Measurements from ENCODE around the gene NBEAL2. TPM values are rescaled to one million over a fixed set of nuclear protein-coding genes. Genes with fewer than 3 reads are reported as not detected.

Gene NBEAL2
- total and polyA plus RNA-seq, 2 of the 8 experiments (the other 6 are each of a cell fraction or from before 2014, with no cell fraction given): 27.3 to 46.9 TPM

DNA sequence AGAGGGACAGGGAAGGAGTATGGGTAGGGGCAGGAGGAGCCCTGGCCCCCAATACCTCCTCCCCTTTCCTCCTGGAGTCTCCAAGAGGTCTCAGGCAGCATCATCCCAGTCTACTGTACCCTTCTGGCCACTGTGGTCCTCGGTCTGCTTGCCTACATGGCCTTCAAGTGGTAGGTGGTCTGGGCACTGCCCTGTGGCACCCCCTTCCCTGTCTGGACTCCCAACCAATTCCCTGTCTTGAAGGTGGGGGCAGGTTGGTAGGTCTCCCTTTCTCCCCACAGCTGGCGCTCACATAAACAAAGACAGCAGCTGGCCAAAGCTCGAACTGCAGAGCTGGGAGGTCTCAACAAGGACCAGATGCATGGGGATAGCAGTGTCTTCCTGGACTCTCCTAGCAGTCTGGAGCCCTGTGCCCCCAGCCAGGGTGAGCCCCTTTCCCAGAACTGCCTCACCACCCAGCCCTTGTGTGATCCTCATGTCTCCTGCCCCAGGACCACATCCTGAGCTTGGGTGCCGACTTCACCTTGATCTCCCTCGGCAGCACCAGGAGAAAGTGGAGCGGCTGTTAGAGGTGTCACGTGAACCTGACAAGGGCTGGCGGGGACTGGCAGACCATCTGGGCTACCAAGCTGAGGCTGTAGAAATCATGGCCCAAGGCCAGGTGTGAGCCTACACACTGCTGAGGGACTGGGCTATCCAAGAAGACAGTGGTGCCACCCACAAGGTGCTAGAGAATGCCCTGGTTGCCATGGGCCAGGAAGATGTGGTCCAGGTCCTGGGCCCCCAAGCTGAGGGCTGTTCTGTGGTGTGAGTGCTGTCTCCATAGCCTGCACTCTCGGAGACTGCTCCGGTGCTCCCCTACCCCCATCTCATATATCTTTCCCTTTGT lies 33.1 kb downstream of the NBEAL2 start:
- FAIRE-seq: no peak
- Histone ChIP-seq H4K20me1 (replicated peaks in 1 of 2; ENCODE audit: control insufficient read depth in 1 of 2, insufficient read depth in 2 of 2, low read length in 2 of 2) (no peaks in the 10 kb centered on the region), H3K56ac (replicated peaks; ENCODE audit: insufficient read length, low read depth, low read length) (no peak overlapping the region), H2BK12ac (ENCODE audit: low read depth, low read length) (no peak overlapping the region), H3K4me2 (ENCODE audit: insufficient read depth in 1 of 2, low read depth in 2 of 2, low read length in 2 of 2) (no peak overlapping the region), H3K27ac (ENCODE audit: low read depth, low read length) (no peak overlapping the region), H2BK15ac (ENCODE audit: low read length) (no peak overlapping the region), H3K4me1 (replicated peaks in 1 of 4; ENCODE audit: control insufficient read depth in 3 of 4, insufficient read depth in 4 of 4, low read length in 3 of 4) (peaks cover 2 to 9% (median 5%) of the 10 kb centered on the region in 4 experiments), H2AK5ac (ENCODE audit: low read depth, low read length) (no peak overlapping the region), H3K18ac (ENCODE audit: extremely low read depth, low read length) (no peak overlapping the region), H2BK5ac (ENCODE audit: low read depth, low read length) (no peak overlapping the region), H2AFZ (ENCODE audit: low read length) (no peak overlapping the region), H4K8ac (ENCODE audit: extremely low read depth, insufficient read depth, low read length) (0 out of 2 replicates have a peak overlapping the region, but pooled peaks have one; percentile 22), H3K27me3 (replicated peaks in 1 of 4; ENCODE audit: control insufficient read depth in 3 of 4, extremely low read depth in 1 of 4, insufficient read depth in 3 of 4, low read length in 3 of 4) (no peaks in the 10 kb centered on the region), H3K14ac (ENCODE audit: insufficient read length) (no peak overlapping the region), H4K91ac (replicated peaks; ENCODE audit: insufficient read length, low read length) (no peak overlapping the region), H4K5ac (ENCODE audit: insufficient read length, low read depth, low read length) (no peak overlapping the region), H3K9me3 (ENCODE audit: insufficient read depth in 2 of 2, low read depth in 1 of 2, low read length in 1 of 2) (no peaks in the 10 kb centered on the region), H3K23ac (ENCODE audit: insufficient read length) (no peak overlapping the region), H2BK120ac (replicated peaks; ENCODE audit: low read depth, low read length) (no peak overlapping the region), H3K4me3 (ENCODE audit: extremely low read depth in 1 of 4, insufficient read depth in 2 of 4, low read depth in 3 of 4, low read length in 4 of 4) (no peak overlapping the region), H3K23me2 (ENCODE audit: low read depth, low read length) (peaks cover 3% of the 10 kb centered on the region; the same call in 1 of the 2 replicates), H3K9ac (replicated peaks in 1 of 4; ENCODE audit: extremely low read depth in 1 of 4, low read depth in 3 of 4, low read length in 3 of 4) (no peak overlapping the region; a peak in 1 of 7 replicates), H3K36me3 (ENCODE audit: control insufficient read depth in 2 of 4, insufficient read depth in 4 of 4, low read length in 3 of 4) (peaks cover 0 to 13% (median 10%) of the 10 kb centered on the region in 4 experiments; a peak in 5 of 8 replicates), H3K4ac (replicated peaks; ENCODE audit: insufficient read length, low read depth, low read length) (no peak overlapping the region), H2BK20ac (ENCODE audit: low read length) (no peak overlapping the region), H3K79me2 (ENCODE audit: control insufficient read depth in 1 of 2, insufficient read depth in 2 of 2, low read length in 2 of 2) (no peaks in the 10 kb centered on the region), H3K79me1 (ENCODE audit: low read depth, low read length) (no peaks in the 10 kb centered on the region; the same call in 1 of the 2 replicates)
- POLR2A ChIA-PET (ENCODE audit: partially characterized antibody): no interaction called here
- DNase-seq (ENCODE audit: low read depth in 1 of 2, low spot score in 2 of 2): no peak
- CTCF ChIA-PET (ENCODE audit: partially characterized antibody): interaction anchor here (0.6 to 1.0 kb wide), 4 partner anchors 14 to 318 kb away, joined by 3 read pairs; no protein-coding TSS in a partner anchor
- 92% methylated on average over 10 of the region's 10 CpGs; no CpG with 5 or more reads in 1 of the 2 experiments for whole genome bisulfite sequencing, 2 experiments (ENCODE audit: extremely low coverage in 1 of 2, insufficient coverage in 1 of 2, insufficient read length in 1 of 2, insufficient replicate concordance in 2 of 2, low coverage in 1 of 2, low lambda C conversion rate in 2 of 2, missing lambda C conversion rate in 1 of 2)
- TF ChIP-seq ASH2L (IDR thresholded peaks at IDR 0.05; ENCODE audit: low read length): no peak
- TF ChIP-seq NRF1 (IDR thresholded peaks at IDR 0.05; ENCODE audit: low read depth, low read length): no peak
- TF ChIP-seq CTBP2 (IDR thresholded peaks at IDR 0.05; ENCODE audit: borderline replicate concordance, insufficient read depth, insufficient read length, low read length): no peak
- TF ChIP-seq GABPA (IDR thresholded peaks at IDR 0.05; ENCODE audit: borderline replicate concordance, insufficient read depth, low read length): no peak
- no peak for TF ChIP-seq POLR2AphosphoS5 (IDR thresholded peaks at IDR 0.05; ENCODE audit: low read depth, low read length)
- TF ChIP-seq HDAC2 (IDR thresholded peaks at IDR 0.05; ENCODE audit: borderline replicate concordance in 1 of 2, low read depth in 2 of 2, low read length in 2 of 2): no peak
- TF ChIP-seq, protein P1, sequence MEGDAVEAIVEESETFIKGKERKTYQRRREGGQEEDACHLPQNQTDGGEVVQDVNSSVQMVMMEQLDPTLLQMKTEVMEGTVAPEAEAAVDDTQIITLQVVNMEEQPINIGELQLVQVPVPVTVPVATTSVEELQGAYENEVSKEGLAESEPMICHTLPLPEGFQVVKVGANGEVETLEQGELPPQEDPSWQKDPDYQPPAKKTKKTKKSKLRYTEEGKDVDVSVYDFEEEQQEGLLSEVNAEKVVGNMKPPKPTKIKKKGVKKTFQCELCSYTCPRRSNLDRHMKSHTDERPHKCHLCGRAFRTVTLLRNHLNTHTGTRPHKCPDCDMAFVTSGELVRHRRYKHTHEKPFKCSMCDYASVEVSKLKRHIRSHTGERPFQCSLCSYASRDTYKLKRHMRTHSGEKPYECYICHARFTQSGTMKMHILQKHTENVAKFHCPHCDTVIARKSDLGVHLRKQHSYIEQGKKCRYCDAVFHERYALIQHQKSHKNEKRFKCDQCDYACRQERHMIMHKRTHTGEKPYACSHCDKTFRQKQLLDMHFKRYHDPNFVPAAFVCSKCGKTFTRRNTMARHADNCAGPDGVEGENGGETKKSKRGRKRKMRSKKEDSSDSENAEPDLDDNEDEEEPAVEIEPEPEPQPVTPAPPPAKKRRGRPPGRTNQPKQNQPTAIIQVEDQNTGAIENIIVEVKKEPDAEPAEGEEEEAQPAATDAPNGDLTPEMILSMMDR (IDR thresholded peaks at IDR 0.05; ENCODE audit: control extremely low read depth in 1 of 3, insufficient read depth in 1 of 3, low read depth in 1 of 3, low read length in 3 of 3): no peak
- TF ChIP-seq JUN (IDR thresholded peaks at IDR 0.05; ENCODE audit: low read depth, low read length): no peak
- TF ChIP-seq SRF (IDR thresholded peaks at IDR 0.05; ENCODE audit: low read depth, low read length): no peak
